PC-9 (cell line): ENCODE measurements around the gene POLR2F. TPM values are rescaled to one million over a fixed set of nuclear protein-coding genes. Genes with fewer than 3 reads are reported as not detected.

Source experiments
- BruUV-seq: library from RNA; stranded (reverse); fragments of 400-500 nt; replicated peaks from 2 replicates; lab custom pipeline; 2021; lab: Mats Ljungman, UMichigan
- CTCF ChIA-PET: fragments of 300-600 bp; sonication (Branson Sonifier 250); formaldehyde crosslinking; loops from one replicate; lab custom pipeline; 2022; ENCODE audit warnings: antibody characterized with exemption; lab: Charles Lee
- POLR2A ChIA-PET: fragments of 300-600 bp; sonication (Branson Sonifier 250); formaldehyde crosslinking; loops from one replicate; lab custom pipeline; 2022; ENCODE audit warnings: antibody characterized with exemption; ENCODE audit not compliant: unreplicated experiment; lab: Charles Lee
- DNase-seq, 2 experiments: peaks; one replicate each; pipeline versions ENCODE4 v3.0.0 to v3.0.0-alpha.2; 2015 to 2022; ENCODE audit warnings: mixed read lengths in 1 of 2
- H2AFZ ChIP-seq: fragments of 200-600 bp; sonication (generic); 2 replicates; pipeline ENCODE4 v1.8.1; 2017; ENCODE audit warnings: antibody characterized with exemption
- H3F3A ChIP-seq: fragments of 200-600 bp; sonication (generic); 2 replicates; pipeline ENCODE4 v1.8.1; 2017; ENCODE audit warnings: antibody characterized with exemption, mild to moderate bottlenecking, low read depth; ENCODE audit not compliant: insufficient read depth
- H3K27ac ChIP-seq: fragments of 200-600 bp; sonication (generic); 2 replicates; pipeline ENCODE4 v1.6.1; 2016; ENCODE audit warnings: mixed run types
- H3K27me3 ChIP-seq: fragments of 200-600 bp; sonication (generic); 2 replicates; pipeline ENCODE4 v1.6.1; 2016; ENCODE audit warnings: low read depth, mixed run types; ENCODE audit not compliant: insufficient read depth
- H3K36me3 ChIP-seq: fragments of 200-600 bp; sonication (generic); 2 replicates; pipeline ENCODE4 v1.6.1; 2016; ENCODE audit warnings: low read depth, mixed run types
- H3K4me1 ChIP-seq: fragments of 200-600 bp; sonication (generic); replicated peaks from 2 replicates; pipeline ENCODE4 v1.6.1; 2016; ENCODE audit warnings: mixed run types; ENCODE audit not compliant: insufficient read depth
- H3K4me2 ChIP-seq: fragments of 200-600 bp; sonication (generic); 2 replicates; pipeline ENCODE4 v1.6.1; 2017; ENCODE audit warnings: mixed run types
- H3K4me3 ChIP-seq: fragments of 200-600 bp; sonication (generic); 2 replicates; pipeline ENCODE4 v1.6.1; 2016; ENCODE audit warnings: mixed run types
- H3K79me2 ChIP-seq: fragments of 200-600 bp; sonication (generic); 2 replicates; pipeline ENCODE4 v1.6.1; 2017; ENCODE audit warnings: low read depth, mixed run types
- H3K9me2 ChIP-seq: fragments of 200-600 bp; sonication (generic); 2 replicates; pipeline ENCODE4 v1.8.1; 2017; ENCODE audit warnings: mild to moderate bottlenecking; ENCODE audit not compliant: insufficient read depth
- H3K9me3 ChIP-seq: fragments of 200-600 bp; sonication (generic); 2 replicates; pipeline ENCODE4 v1.8.1; 2016; ENCODE audit warnings: low read depth; ENCODE audit not compliant: insufficient read depth
- H4K20me1 ChIP-seq: fragments of 200-600 bp; sonication (generic); 2 replicates; pipeline ENCODE4 v1.8.1; 2017; ENCODE audit not compliant: insufficient read depth
- CTCF ChIP-seq: fragments of 200-600 bp; sonication (generic); conservative IDR thresholded peaks from 2 replicates; pipeline ENCODE4 v1.6.1; 2017; ENCODE audit warnings: mixed run types, antibody characterized with exemption, mild to moderate bottlenecking, moderate library complexity
- EZH2 ChIP-seq: fragments of 200-600 bp; sonication (generic); IDR thresholded peaks from 2 replicates; pipeline ENCODE4 v1.8.0; 2017; ENCODE audit warnings: antibody characterized with exemption, low read depth
- intact Hi-C: fragments of 100-400 bp; cut with micrococcal nuclease; formaldehyde crosslinking; loops from one replicate; pipeline ENCODE4 v1.10.0; 2022; ENCODE audit not compliant: unreplicated experiment
- total RNA-seq: library from RNA; stranded (reverse); gene quantifications from 2 replicates; pipeline ENCODE4 v1.2.3, GENCODE V29; 2021

POLR2F gene
- total RNA-seq, 1 experiment from 2014 or later: 180 TPM

- Histone ChIP-seq H4K20me1 (no peaks in the 10 kb centered on the region), H3K79me2 (no peaks in the 10 kb centered on the region), H3K9me3 (no peaks in the 10 kb centered on the region), H3K27ac (no peak overlapping the region), H3K9me2 (no peaks in the 10 kb centered on the region), H3K4me3 (no peak overlapping the region), H3K36me3 (no peaks in the 10 kb centered on the region), H3K4me1 (no peaks in the 10 kb centered on the region), H2AFZ (no peak overlapping the region), H3F3A (no peaks in the 10 kb centered on the region), H3K27me3 (no peaks in the 10 kb centered on the region), H3K4me2 (no peak overlapping the region)
- CTCF ChIA-PET: no interaction called here
- DNase-seq: no peak
- POLR2A ChIA-PET: interaction anchor here (0.6 kb wide), 1 partner anchor 75 kb away, joined by 3 read pairs; the partner anchor contains the start of gene PICK1
- intact Hi-C loops: no loop called here
- no TSS peak for BruUV-seq
- TF ChIP-seq CTCF (no peak), EZH2 (no peak)
Observed at GRCh38 chr22:37982151-37982785, 28.8 kb downstream of the POLR2F start.

DNA sequence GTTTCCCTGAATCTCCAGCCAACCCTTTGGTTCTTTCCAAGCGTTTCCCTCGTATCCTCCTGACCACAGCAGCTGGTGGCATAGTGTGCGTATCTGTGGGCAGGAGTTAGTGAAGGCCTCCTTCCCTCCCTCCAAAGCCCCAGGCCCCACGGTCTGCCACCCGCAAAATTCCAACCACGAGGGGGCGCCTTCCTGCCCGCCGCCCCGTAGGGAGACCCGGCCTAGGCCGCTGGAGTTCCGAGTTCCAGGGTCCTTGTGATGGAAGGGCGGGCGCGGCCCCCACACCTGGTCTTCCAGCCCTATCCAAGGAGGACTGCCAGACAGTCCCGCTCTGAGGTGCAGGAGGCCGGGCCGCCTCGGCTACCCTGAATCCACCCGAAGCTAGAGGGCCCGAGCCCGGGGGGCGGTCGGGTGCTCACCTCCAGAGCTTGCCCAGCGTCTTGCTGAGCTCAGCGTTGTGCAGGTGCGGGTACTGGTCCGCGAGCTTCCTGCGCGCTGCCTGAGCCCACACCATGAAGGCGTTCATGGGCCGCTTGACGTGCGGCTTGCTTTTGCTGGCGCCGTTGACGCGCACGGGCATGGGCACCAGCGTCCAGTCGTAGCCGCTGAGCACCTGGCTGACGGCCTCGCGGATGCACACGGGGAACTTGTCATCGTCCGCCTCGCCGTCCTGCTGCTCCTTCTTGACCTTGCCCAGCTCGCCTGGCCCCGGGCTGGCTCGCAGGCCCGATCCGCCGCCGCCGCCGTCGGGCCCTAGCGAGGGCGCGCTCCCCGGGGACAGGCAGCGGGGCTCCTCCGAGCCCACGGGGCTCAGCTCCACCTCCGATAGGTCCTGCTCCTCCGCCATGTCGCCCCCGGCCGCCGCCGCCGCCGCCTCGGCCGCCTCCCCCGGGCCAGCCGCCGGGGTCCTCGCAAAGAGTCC, 29.7 kb downstream of the POLR2F start:
- no peaks in the 10 kb centered on the region for H3K27me3 ChIP-seq
- no peaks in the 10 kb centered on the region for H3K79me2 ChIP-seq
- no peak overlapping the region for H2AFZ ChIP-seq
- H3K9me2 ChIP-seq: no peaks in the 10 kb centered on the region
- no peak overlapping the region for H3K4me3 ChIP-seq
- ChIA-PET POLR2A (no interaction called here), CTCF (no interaction called here)
- TF ChIP-seq CTCF: no peak
- H3K36me3 ChIP-seq: no peaks in the 10 kb centered on the region
- no TSS peak for BruUV-seq
- no peak overlapping the region for H3K4me2 ChIP-seq
- H3K9me3 ChIP-seq: no peaks in the 10 kb centered on the region
- no peaks in the 10 kb centered on the region for H4K20me1 ChIP-seq
- no peak for DNase-seq
- intact Hi-C loops: no loop called here
- H3K27ac ChIP-seq: no peak overlapping the region
- no peaks in the 10 kb centered on the region for H3K4me1 ChIP-seq
- H3F3A ChIP-seq: no peaks in the 10 kb centered on the region

- H3K4me3 ChIP-seq: no peak within 1 kb of the TSS
- H3K79me2 ChIP-seq: no peaks in the 10 kb centered on the region
- no peak within 1 kb of the TSS for H2AFZ ChIP-seq
- no peak within 1 kb of the TSS for H3K4me2 ChIP-seq
- TF ChIP-seq EZH2 (no peak), CTCF (no peak)
- no peak for DNase-seq
- no peaks in the 10 kb centered on the region for H3K4me1 ChIP-seq
- no TSS peak for BruUV-seq
- CTCF ChIA-PET: no interaction called here
- H3F3A ChIP-seq: no peaks in the 10 kb centered on the region; the same call in 1 of the 2 replicates
- H3K27me3 ChIP-seq: no peaks in the 10 kb centered on the region
- H3K36me3 ChIP-seq: no peaks in the 10 kb centered on the region
- no peak within 1 kb of the TSS for H3K27ac ChIP-seq
- H3K9me3 ChIP-seq: no peaks in the 10 kb centered on the region
- intact Hi-C loops: no loop called here
- no peaks in the 10 kb centered on the region for H4K20me1 ChIP-seq
- H3K9me2 ChIP-seq: no peaks in the 10 kb centered on the region
- POLR2A ChIA-PET: no interaction called here
Observed at GRCh38 chr22:37983860-37984791, 30.6 kb downstream of the POLR2F start, which contains the start of gene SOX10. SOX10 (minus strand) TSS chr22:37984555; CDS start chr22:37983784, 771 bp downstream.
